ENCODE measurements around the gene MAML3.

The MAML3 gene

GRCh38 chr4:139841464-139842195 lies 312.4 kb downstream of the MAML3 start:
- DNase-seq (ENCODE audit: low read depth) = no peak

- no peak for DNase-seq (ENCODE audit: low read depth)
These were observed 313.2 kb downstream of the MAML3 start for GRCh38 chr4:139840773-139841172.

- no peak for DNase-seq (ENCODE audit: low read depth)
These were observed 314.5 kb downstream of the MAML3 start for GRCh38 chr4:139839403-139840031.

GRCh38 chr4:139838811-139839210 lies 315.2 kb downstream of the MAML3 start:
- DNase-seq (ENCODE audit: low read depth) = no peak

- no peak for DNase-seq (ENCODE audit: low read depth)
These were observed 319.0 kb downstream of the MAML3 start for GRCh38 chr4:139834981-139835391.

- DNase-seq (ENCODE audit: low read depth) = no peak
These were observed 319.7 kb downstream of the MAML3 start for GRCh38 chr4:139834226-139834662.

GRCh38 chr4:139833151-139833910 lies 320.7 kb downstream of the MAML3 start:
- DNase-seq (ENCODE audit: low read depth) = no peak

GRCh38 chr4:139828966-139829664 lies 324.9 kb downstream of the MAML3 start:
- no peak for DNase-seq (ENCODE audit: low read depth)

- no peak for DNase-seq (ENCODE audit: low read depth)
These were observed 327.6 kb downstream of the MAML3 start for GRCh38 chr4:139826426-139826825.

- no peak for DNase-seq (ENCODE audit: low read depth)
These were observed 328.4 kb downstream of the MAML3 start for GRCh38 chr4:139825523-139826014.

GRCh38 chr4:139824882-139825522 lies 329.0 kb downstream of the MAML3 start:
- DNase-seq (ENCODE audit: low read depth) = no peak

- DNase-seq (ENCODE audit: low read depth) = no peak
These were observed 330.2 kb downstream of the MAML3 start for GRCh38 chr4:139823746-139824145.

- DNase-seq (ENCODE audit: low read depth) = no peak
These were observed 330.6 kb downstream of the MAML3 start for GRCh38 chr4:139823345-139823744.

GRCh38 chr4:139822391-139822790 lies 331.6 kb downstream of the MAML3 start:
- no peak for DNase-seq (ENCODE audit: low read depth)

GRCh38 chr4:139819082-139819481 lies 334.9 kb downstream of the MAML3 start:
- no peak for DNase-seq (ENCODE audit: low read depth)

- DNase-seq (ENCODE audit: low read depth) = no peak
These were observed 336.1 kb downstream of the MAML3 start for GRCh38 chr4:139817657-139818452.

- no peak for DNase-seq (ENCODE audit: low read depth)
These were observed 337.1 kb downstream of the MAML3 start for GRCh38 chr4:139816856-139817255.

GRCh38 chr4:139815778-139816601 lies 338.0 kb downstream of the MAML3 start:
- peak; percentile 10 for DNase-seq (ENCODE audit: low read depth)

GRCh38 chr4:139814323-139815015 lies 339.5 kb downstream of the MAML3 start:
- DNase-seq (ENCODE audit: low read depth) = no peak
